ENCODE results near the gene IL34. TPM values are rescaled to one million over a fixed set of nuclear protein-coding genes. Genes with fewer than 3 reads are reported as not detected.

The IL34 gene
- 0.86 TPM in 1 of 2 replicates, not detected in the other for total RNA-seq

DNA sequence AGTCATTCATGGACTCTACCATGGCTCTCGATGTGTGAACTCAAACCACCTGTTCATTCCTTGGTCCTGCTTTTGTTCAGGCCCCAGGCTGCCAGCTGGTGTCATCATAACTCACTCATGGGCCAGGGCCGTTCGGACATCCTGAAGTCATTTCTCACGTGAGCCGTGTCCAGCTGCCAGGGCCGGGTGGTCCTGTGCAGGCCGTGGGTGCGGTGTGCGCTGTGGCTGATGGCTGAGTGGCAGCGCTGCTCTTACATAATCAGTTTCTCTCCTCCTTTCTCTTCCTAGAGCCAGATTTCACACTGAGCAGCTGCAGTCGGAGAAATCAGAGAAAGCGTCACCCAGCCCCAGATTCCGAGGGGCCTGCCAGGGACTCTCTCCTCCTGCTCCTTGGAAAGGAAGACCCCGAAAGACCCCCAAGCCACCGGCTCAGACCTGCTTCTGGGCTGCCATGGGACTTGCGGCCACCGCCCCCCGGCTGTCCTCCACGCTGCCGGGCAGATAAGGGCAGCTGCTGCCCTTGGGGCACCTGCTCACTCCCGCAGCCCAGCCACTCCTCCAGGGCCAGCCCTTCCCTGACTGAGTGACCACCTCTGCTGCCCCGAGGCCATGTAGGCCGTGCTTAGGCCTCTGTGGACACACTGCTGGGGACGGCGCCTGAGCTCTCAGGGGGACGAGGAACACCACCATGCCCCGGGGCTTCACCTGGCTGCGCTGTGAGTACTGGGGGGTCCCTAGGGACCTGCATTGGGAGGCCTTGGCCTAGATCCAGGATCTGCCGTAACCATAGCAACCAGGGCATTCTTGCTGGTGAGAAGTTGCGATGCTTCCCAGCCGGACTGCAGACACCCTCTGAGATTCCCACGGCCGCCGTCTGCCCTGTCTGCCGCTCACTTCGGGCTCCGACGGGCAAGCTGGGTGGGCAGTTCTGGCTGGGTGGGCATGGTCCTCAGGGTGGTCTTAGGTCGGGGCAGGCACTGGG lies at the start of gene IL34:
Gene IL34, plus strand, starts transcription at position 300 of the 982 bp plus-strand sequence. Its CDS starts 389 bp downstream, at position 689.
- DNase-seq (ENCODE audit: low read depth), result no peak
- TF ChIP-seq, protein P1, sequence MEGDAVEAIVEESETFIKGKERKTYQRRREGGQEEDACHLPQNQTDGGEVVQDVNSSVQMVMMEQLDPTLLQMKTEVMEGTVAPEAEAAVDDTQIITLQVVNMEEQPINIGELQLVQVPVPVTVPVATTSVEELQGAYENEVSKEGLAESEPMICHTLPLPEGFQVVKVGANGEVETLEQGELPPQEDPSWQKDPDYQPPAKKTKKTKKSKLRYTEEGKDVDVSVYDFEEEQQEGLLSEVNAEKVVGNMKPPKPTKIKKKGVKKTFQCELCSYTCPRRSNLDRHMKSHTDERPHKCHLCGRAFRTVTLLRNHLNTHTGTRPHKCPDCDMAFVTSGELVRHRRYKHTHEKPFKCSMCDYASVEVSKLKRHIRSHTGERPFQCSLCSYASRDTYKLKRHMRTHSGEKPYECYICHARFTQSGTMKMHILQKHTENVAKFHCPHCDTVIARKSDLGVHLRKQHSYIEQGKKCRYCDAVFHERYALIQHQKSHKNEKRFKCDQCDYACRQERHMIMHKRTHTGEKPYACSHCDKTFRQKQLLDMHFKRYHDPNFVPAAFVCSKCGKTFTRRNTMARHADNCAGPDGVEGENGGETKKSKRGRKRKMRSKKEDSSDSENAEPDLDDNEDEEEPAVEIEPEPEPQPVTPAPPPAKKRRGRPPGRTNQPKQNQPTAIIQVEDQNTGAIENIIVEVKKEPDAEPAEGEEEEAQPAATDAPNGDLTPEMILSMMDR (conservative IDR thresholded peaks at IDR 0.05; ENCODE audit: low read depth, low read length), result no peak
- no peak within 1 kb of the TSS for H3K4me3 ChIP-seq (ENCODE audit: low read depth, low read length)

DNA sequence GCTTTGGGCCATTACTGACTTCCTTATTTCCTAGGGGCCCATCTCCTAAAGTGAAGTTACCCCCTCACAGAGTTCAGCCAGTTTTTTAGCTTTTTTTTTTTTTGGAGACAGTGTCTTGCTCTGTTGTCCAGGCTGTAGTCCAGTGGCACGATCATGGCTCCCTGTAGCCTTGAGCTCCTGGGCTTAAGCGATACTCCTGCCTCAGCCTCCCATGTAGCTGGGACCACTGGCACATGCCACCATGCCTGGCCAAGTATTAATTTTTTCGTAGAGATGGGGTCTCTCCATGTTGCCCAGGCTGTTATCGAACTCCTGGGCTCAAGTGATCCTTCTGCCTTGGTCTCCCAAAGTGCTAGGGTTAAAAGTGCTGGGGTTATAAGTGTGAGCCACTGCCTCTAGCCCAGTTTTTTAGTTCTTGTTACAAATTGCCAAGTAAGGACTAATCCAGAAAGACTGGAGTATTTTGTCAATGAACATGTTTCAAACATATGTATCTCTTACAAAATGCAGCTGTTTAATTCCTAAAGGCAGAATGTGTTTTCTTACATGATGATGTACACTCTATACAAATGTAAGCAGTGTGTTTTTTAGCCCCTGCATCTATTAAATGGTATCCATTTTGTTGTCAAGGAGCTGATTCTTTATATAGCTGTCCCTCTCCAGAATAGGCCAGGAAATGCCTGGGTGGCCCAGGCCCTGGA lies 49.1 kb upstream of the IL34 start:
- TF ChIP-seq, protein P1 (conservative IDR thresholded peaks at IDR 0.05; ENCODE audit: low read depth, low read length), result no peak
- DNase-seq (ENCODE audit: low read depth), result no peak
- no peak overlapping the region for H3K4me3 ChIP-seq (ENCODE audit: low read depth, low read length)

DNA sequence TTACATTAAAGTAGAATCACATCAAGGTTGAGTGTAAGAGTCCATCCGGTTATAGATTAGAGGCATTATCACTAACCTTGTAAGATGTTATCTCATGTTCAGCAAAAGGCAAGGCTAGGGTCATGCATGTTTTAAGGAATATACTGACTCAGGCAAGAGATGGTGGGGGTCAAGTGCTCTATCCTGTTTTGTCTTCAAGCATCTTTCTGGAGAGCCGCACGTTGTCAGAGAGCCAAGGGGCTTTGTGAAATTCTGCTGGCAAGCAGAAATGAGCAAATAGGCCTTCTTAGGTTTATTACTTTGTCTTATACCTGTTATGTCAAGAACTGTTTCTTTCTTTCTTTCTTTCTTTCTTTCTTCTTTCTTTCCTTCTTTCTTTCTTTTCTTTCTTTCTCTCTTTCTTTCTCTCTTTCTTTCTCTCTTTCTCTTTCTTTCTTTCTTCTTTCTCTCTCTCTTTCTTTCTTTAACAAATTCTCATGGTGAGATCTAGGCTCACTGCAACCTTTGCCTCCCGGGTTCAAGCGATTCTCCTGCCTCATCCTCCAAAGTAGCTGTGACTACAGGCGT lies 47.3 kb upstream of the IL34 start:
- TF ChIP-seq, protein P1 (conservative IDR thresholded peaks at IDR 0.05; ENCODE audit: low read depth, low read length), result no peak
- DNase-seq (ENCODE audit: low read depth), result no peak
- no peak overlapping the region for H3K4me3 ChIP-seq (ENCODE audit: low read depth, low read length)

DNA sequence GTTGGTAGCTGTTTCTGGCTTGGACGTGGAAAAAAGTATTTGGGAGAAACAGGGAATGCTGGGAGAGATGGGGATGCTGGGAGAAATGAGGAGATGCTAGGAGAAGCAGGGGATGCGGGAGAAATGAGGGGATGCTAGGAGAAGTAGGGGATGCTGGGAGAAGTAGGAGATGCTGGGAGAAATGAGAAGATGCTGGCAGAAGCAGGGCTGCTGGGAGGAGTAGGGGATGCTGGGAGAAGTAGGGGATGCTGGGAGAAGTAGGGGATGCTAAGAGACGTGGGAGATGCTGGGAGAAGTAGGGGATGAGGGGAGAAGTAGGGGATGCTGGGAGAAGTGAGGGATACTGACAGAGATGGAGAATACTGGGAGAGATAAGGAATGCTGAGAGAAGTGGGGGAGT lies 45.6 kb upstream of the IL34 start:
- no peak overlapping the region for H3K4me3 ChIP-seq (ENCODE audit: low read depth, low read length)
- DNase-seq (ENCODE audit: low read depth), result no peak
- TF ChIP-seq, protein P1 (conservative IDR thresholded peaks at IDR 0.05; ENCODE audit: low read depth, low read length), result no peak

DNA sequence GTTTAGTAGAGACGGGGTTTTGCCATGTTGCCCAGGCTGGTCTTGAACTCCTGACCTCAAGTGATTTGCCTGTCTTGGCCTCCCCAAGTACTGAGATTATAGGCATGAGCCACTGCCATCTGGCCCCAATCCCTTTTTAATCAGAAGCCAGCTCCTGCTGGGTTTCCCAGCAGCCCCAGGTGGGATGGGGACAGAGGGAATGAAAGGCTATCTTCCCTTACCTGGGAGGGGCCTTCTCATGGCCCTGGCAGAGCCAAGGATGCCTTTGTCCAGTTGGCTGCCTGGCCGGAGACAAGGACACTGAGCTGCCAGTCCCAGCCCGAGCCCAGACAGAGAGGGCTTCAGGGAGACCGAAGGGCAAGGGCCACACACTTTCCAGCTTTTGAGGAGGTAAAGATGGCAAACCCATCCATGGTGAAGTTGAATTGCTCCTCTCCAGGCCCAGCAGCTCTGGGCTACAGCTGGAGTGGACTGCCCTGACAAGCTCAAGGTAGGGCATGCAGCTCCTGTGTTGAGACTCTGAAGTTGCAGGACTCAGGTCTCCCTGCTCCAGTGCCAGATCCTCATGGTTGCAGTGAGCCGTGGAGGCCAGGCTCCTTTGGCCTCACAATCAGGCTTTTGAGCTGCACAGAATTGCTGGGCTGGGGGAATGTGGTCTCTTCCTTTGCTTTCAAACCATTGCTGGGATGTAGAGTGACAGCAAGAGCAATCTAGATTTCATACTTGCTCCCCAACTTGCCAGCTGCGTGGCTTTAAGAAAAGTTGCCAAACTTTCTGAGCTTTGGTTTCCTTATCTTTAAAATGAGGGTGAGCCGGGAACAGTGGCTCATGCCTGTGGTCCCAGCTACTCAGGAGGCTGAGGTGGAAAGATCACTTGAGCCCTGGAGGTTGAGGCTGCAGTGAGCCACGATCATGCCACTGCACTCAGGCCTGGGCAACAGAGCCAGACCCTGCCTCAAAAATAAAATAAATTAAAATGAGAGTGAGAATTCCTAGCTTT lies 44.5 kb upstream of the IL34 start:
- TF ChIP-seq, protein P1 (conservative IDR thresholded peaks at IDR 0.05; ENCODE audit: low read depth, low read length), result no peak
- no peak for DNase-seq (ENCODE audit: low read depth)
- H3K4me3 ChIP-seq (ENCODE audit: low read depth, low read length), result no peak overlapping the region

DNA sequence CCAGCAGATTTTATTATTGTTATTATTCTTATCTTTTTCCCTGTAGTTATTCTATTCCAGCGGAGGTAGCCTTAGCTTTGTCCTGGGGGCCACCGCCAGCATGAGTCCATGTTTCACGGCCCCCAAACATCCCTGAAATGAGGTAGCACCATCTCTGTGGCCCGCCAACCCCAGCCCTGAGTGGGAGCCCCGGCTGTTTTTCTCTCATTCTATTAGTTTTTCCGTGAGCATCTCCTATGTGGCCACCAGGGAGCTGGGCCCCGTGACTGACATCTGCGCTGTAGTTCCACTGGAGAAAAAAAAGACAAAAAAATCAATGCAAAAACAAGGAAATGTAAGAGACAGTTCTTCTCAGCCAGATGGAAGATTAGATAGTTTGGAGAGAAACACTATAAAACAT lies 43.5 kb upstream of the IL34 start:
- TF ChIP-seq, protein P1 (conservative IDR thresholded peaks at IDR 0.05; ENCODE audit: low read depth, low read length), result no peak
- no peak overlapping the region for H3K4me3 ChIP-seq (ENCODE audit: low read depth, low read length)
- DNase-seq (ENCODE audit: low read depth), result no peak
